ENCODE results near the gene CCDC102B.
"Not testable (repeated sequence)": the region's sequence is repeated elsewhere in the genome, so short reads cannot be mapped to it uniquely, and the experiment has no call there.

Gene CCDC102B

DNA sequence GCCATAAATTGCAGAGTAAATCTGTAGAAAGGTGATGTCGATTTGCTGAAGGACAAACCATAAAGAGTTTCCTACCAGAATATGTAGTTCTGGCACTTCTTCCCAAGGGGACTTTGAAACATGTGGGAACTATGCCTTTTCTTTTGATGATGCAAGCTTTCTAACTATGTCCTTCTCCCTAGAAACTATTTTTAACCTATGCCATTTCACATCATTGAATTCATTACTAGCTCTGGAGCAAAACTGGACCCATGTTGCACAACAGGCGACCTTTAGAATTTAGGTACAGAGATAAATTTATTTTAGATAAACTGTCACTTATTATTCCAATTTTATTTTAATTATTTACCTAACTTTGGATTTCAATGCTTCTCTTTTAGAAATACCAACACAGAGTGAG, 186.5 kb downstream of the CCDC102B start:
- DNase-seq = no peak

DNA sequence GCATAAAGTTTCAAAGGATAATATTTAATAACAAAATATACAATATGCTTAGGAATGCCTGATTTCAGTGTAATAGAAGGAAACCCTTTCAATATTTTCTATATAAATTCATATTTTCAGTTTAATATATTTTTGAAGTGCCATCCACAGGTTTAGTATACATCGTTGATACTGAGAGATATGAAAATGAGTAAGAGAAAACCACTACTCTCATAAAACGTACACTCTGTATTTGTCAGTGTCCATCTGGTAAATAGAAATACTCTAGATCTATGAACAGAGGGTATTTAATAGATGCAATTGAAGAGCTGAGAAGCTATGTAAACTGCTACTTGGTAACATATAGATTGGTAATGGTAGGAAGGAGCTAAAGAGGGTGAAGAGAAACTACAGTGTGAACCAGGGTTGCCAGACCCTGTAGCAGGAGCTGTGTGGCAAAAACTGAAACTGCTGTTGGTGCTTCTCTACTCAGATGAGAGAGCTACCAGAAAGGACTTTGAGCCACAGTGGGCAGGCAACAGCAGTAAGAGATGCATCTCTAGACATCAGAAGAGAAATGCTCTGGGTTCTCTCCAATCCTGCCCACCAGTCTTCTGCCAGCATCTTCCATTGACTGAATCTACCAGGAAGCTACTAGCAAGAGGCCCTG, 187.4 kb downstream of the CCDC102B start:
- DNase-seq = no peak

DNA sequence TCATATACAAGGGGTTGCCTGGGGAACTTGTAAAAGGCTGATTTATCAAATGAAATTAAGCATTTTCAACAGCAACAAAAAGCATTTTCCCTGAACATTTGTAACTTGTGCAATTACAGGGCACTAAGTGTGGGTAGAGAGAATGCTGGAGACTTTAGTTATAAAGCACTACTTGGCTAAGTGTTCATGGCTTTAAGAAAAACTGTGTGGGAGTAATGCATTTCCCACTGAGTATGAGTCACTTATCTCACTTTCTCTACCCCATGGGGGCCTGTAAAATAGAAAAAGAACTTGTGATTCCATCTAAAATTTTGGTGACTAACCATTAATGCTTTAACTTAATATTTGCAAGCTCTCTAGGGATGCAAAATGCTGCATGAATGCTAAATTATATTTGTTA, 193.4 kb downstream of the CCDC102B start:
- no peak for DNase-seq

DNA sequence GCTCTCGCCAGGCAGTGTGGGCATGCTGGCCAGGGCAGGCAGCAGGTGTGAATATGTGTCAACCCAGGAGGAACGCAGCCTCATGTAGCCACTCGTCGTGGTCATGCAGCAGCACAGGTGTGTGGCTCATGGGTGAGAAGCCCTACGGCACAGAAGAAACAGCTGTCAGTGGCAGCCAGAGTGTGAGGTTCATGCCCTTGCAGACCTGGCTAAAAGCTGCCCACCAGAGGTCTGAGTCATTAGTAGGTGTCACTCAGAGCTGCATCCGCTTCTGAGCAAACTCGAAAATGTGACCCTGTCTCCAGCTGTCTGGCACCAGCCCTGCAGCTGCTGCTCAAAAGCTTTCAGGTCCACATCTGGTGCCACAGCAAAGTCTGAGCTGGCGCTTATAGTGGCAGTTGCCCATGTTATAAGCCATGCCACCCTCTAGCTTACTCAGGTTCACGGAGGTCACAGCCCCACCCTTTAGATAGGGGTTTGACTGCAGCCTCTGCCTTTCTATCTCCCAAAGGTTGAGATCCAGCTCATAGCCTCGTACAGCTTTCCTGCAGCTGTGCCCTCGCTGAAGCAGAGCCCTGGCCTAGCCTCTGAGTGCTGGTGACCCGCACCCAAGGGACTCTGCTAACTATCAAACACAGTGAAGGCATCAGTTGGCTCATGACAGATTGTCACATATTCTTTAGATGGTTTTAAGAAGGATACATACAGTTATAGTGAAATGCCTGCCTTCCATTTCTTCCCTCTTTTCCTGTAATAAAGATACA, 195.0 kb downstream of the CCDC102B start:
- DNase-seq = no peak

DNA sequence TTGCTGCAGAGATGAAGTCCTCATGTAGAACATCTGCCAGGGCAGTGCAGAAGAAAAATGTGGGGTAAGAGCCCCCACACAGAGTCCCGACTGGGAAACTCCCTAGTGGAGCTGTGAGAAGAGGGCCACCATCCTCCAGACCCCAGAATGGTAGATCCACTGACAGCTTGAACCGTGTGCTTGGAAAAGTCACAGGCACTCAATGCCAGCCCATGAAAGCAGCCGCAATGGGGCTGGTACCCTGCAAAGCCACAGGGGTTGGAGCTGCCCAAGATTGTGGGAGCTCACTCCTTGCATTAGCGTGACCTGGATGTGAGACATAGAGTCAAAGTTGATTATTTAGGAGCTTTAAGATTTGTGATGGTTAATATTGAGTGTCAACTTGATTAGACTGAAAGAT, 197.8 kb downstream of the CCDC102B start:
- DNase-seq = no peak

DNA sequence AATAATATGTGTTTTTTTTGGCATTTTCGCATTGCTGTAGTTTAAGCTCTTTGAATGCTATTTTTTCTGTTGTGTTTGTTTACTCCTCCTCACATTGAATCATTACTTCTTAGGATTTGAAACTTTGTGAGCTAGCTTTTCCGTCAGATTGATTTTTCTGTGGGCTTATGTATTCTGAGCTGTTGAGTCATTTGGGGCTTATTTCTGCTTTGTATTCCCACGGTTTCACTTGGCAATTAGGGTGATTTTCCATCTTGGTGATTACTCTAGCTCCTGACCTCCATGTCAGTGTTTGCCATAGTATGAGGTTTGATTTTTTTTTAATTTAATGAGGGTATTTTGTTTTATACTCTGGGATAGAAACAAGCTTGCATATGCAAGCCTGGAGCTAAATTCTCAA, 200.0 kb downstream of the CCDC102B start:
- DNase-seq = no peak

DNA sequence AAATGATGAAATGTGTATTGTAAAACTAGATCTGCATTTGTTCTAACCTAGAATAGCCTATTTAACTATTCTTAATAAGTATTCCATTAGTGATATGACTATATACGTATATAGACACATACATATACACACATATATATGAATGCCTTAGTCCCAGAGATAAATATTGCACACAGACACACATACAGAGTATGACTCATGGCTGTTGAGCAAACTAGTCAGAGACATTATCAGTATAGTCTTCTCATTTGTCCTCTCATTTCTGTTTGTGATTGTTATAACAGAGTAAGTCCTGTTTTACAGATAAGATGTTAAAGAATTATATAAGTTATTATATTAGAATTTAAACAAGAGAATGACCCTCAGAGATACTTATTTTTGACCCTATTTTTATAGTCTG, 202.5 kb downstream of the CCDC102B start:
- no peak for DNase-seq

DNA sequence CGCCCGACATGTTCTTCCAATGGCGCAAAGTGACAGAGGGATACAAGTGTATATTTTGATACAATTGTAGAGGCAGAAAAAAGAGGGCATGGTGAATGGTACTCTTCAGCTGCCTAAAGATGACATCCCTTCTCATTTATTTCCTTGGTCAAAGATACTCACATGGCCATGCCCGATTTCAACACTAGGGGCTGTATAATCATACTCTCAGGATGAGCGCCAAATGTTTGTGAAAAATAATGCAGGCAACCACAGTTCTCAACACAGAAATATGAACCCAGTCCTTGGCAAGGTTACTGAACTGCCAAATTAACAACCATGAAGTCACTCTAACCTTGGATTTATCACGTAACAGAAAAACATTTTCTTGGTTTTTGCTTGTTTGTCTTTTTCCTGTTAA, 204.4 kb downstream of the CCDC102B start:
- no peak for DNase-seq

DNA sequence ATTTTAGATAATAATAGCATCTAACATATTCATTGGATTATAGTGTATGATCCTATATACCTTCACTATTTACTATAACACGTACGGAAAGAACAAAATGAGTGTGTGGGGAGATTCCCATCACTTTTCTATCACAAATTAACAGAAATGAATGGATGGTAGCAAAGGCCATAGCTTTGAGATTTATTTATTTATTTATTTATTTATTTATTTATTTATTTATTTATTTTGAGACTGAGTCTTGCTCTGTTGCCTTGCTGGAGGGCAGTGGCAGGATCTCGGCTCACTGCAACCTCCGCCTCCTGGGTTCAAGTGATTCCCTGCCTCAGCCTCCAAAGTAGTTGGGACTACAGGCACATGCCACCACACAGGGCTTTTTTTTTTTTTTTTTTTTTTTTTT, 208.3 kb downstream of the CCDC102B start:
- not testable (repeated sequence) for DNase-seq

DNA sequence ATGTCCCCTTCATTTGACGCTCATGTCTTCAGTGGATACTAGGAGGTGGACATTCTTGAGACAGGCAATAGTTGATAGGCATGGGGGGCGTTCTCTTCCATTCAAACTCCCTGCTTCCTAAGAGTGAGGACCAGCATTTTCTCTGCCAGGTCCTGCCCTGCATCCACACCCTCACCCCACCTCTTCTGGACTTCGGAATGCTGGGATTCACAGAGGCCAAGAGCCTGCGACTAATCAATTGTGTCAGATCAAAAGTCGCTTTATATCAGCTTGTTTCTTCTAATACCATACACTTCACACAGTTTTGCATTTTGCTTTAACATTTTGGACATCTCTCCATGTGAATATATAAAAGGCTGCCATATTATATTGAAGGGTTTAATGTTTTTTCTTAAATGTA, 210.7 kb downstream of the CCDC102B start:
- DNase-seq = no peak

DNA sequence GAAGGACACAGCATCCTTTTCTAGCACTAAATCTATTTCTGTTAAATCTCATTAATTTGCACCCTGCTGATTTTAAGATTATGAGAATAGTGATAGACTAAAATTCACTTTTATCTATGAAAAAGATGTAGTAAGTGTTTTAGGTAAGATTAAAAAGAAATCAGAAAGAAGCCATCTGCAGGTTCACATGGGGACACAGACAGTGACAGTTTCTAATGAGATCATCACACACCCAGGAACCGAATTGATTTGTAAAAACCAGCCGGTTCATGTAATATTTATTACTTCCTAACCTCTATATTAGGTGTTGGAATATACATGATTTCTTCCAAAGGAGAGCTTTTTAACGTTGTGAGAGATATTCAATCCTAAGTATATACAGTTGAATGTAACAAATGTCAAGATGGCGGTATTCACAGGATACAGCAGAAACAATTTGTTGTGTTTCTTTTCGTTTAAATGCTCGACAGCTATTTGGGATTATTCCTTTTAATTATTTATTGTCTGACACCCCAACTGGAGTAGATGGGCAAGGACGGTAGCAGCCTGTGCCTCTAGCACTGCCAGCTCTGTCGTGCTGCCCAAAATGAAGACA, 223.4 kb downstream of the CCDC102B start:
- DNase-seq = no peak

DNA sequence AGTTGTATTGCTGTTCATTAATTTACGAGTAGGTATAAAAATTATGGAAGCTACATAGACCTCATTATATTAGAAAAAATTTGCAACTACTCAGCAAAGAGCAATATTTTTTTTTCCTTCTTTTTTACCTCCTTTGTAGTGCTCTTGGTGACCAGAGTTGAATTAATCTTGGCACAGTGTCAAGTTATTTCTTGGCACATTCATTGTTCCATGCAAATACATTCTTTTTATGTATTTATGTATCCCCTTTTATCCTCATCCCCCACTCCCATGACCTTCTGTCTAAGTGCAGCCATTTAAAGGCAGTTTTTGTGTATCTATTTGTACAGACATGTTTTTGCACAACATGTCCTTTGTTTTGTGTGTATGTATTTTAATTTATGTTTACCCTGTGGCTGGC, 224.5 kb downstream of the CCDC102B start:
- no peak for DNase-seq

DNA sequence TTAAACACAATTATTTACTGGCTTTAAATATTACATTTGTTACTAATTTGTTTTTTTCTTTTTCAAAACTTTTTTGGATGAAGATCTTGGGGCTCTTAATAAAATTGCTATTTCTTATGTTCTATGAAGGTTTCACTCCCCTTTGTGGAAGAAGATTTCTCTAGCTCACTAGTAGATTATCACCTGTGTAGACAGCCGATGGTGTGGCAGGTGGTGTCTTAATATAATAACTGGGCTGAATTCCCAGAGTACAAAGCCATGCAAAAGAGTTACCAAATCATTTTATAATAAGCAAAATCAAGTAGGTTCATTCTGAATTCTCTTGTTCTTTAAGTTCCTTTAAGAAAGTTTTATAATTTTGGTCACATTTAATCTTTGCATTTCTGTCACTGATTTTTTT, 233.7 kb downstream of the CCDC102B start:
- DNase-seq = no peak

DNA sequence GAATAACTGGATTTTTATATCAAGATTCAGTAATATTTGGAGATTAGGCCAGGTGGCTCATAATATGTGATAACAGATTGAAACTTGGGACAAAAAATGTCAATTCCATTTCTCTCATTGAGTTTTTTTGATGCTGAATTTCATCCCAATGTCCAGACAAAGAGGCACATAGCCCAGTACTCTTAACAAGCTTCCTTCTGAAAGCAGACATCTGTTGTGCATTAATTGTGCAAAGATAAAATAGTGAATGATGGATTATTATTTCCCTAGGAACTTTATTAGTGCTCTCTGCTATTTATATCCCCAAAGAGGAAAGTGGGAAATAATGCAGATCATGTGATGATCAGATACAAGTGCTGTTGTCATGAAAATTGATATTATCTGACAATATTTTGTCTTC, 234.1 kb downstream of the CCDC102B start:
- no peak for DNase-seq

DNA sequence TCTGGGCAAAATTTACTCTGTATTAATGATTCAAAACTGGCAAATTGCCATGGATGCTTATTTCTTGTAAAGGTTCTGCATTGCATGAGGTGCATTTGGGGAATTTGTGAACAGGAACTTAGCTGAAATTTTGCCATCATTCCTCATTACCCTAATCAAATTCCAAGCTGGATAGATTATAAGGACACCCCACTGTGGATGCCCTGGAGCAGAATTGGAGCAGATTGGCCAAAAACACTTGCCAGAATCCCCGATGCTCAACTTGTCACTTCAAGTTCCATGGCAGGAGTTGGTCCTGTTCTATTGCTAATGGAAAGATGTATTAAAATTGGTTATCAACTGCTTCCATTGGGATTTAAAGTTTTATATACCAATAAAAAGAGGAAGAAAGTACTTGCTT, 237.9 kb downstream of the CCDC102B start:
- DNase-seq = no peak

DNA sequence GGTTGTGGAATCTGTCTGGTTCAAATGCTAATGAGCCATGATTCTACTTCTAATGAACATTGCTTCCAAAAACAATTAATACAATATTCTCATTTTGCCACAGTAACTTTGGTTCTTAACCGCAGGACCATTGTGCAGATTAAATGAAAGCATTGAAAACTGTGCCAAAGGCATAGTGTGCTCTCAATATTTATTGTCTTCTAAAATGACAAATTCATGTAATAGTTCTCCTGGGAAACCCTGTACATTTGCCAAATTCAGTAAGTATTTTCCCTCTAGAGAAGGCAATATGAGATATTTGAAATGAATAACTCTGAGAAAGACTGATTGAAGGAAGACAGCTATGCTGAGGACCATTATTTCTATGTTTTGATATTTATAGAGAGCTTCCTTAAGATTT, 246.3 kb downstream of the CCDC102B start:
- no peak for DNase-seq

DNA sequence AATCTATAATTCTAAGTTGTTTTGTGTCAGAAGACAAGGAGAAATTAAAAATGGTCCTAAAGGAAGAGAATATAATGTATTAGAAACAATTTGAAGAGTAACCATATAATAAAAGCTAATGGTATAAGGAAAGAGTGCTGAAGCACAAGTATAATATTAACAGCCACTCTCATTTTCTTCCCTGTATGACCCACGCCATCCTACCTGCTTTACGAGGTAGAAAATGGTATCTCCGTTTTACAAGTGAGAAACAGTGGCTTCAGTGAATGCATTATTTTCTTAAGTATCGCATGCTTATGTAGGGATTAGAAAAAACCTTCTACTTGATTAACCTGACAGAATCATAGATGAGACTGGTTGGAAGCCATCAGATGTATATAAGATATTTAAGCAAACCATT, 266.2 kb downstream of the CCDC102B start:
- no peak for DNase-seq

DNA sequence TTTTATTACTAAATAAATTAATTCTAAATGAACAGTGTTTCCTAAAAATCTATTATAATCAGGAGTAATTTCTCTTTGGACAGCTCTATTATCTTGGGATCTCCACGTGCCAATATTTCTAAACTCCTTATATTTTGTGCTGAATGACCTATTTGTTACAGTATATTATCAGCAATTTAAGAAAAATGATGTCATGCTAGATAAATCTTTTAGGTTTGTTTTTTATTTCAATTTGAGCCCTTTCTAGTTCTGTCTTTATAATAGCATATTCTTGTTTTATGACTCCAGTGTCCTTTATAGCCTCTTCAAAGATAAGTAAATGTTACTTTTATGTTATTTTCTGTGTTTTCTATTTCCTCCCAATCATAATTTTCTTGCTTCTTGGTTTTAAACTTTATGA, 269.2 kb downstream of the CCDC102B start:
- DNase-seq = no peak

DNA sequence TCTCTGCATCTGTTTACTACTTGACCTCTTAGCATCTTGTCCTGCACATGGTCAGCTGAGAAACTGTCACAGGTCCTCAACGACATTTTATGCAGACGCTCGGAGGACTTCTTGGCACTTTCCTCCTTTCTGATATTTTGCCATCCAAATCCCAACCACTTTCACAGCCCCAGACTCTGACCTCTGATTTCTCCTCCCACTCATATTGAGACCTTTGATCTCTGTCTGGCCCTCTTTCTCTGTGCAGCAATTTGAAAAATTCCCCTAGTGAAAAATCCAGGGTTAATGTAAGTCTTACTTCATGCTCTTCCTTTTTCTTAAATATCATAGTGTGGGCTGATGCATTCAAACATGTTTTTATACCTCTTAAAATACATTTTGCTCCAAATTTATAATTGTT, 273.8 kb downstream of the CCDC102B start:
- DNase-seq = no peak

DNA sequence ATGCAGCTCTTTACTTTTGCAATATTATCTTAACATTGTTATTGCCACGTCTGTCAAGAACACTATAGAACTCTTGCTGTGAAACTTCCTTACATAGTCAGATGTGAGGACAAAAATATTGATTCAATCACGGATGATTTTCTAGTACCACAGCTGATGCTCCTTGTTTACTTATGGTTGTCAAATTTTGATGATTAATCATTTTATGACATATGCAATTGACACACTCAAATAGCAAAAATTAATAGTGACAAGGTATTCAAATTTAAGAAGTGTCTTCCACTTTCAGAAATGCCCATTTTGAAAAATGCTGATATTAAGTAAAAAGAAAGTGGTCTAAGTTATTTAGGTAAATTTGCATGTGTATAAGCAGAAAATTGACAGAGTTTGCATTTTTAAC, 284.0 kb downstream of the CCDC102B start:
- DNase-seq = no peak

DNA sequence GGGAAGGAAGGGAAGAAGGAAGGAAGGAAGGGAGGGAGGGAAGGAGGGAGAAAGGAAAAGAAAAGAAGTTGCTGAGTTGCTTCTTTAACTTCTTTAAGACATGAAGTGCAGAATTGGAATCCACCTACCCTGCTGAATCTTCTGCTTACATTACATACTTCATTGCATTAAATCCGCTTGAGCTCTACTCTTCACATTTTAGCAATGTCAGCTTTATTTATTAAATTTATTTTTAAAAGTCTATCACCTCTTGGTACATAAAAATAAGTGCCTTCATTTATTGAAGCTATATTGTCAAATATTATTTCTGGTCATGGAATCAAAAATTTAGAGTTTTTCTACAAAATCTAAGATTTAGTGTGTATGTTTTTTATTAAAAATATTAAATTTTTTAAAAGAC, 284.6 kb downstream of the CCDC102B start:
- no peak for DNase-seq

DNA sequence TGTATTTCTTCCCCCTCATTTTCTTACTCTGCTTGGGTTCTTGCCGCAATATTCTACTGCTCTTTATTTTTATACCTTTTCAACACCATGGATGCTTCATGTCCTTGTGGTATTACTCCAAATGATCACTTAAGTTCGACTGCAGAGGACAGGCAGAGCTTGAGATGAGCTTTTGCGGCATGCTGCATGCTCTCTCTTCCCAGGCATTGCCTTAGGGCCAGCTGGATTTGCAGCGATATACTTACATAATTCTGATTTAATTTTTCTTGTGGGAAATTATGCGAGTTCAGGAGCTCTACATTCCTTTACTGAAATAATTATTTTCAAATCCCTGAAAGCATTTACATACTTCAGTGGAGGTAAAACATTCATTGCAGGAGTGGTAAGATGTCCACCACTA, 288.1 kb downstream of the CCDC102B start:
- no peak for DNase-seq

DNA sequence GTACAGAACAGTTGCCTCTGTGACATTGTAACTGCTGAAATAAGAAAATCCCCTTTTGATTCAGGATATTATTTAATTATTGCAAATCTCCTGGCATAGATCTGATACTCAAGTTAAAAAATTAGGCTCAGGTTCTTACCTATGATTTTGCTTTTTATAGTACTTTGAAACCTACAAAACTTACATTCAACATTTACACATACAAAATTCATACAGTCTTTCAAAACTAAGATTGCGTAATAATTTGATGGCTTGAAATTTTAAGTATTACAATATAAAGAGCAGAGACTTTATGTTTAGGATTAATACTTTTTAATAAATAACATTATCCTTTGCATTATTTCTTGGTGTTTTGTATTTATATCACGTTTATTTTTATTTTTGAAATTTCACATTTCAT, 291.1 kb downstream of the CCDC102B start:
- DNase-seq = no peak

DNA sequence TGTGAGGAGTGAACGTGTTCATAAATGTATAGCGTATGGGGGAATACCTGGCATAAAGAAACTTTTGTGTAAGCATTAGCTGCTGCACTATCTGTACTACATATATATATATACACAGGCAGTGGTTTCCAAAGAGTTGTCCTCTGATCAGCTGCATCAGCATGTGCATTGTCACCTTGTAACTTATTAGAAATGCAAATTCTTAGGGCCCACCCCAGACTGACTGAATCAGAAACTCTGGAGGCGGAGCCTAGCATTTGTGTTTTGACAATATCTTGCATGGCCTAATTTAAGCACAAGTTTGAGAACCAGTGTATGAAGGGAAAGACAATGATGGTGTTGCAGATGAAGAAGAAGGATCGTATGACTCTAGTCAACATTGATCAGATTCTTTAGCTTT, 299.5 kb downstream of the CCDC102B start:
- no peak for DNase-seq

DNA sequence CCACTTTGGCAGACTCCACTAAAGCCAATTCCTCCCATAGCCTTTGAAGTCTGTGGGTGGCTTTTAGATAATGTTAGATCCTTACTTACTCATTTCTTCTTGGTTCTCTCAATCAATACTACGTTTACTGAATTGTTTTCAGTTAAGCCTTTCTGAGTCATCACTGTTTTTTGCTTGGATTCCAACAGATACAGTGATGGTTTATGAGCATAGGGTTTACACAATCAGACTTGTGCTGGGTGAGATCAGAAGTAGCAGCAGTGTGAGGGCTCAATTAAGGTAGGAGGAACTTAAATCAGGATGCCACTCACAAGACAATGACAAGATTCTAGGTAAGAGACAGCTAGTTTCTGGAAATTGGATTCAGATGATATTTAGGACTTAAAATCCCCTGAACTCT, 305.1 kb downstream of the CCDC102B start:
- no peak for DNase-seq
